Hepatocyte (in vitro differentiated cells): ENCODE results near the gene DTD1. TPM values are rescaled to one million over a fixed set of nuclear protein-coding genes. Genes with fewer than 3 reads are reported as not detected.

ENCODE experiments used
- DNase-seq: peaks from one replicate; pipeline ENCODE4 v3.0.0-alpha.2; 2016; ENCODE audit warnings: low spot score
- H2AFZ ChIP-seq: fragments of 200-600 bp; sonication (generic); 2 replicates; pipeline ENCODE4 v1.6.0; 2016; ENCODE audit warnings: antibody characterized with exemption, mild to moderate bottlenecking
- H3K27ac ChIP-seq: fragments of 200-600 bp; sonication (generic); 2 replicates; pipeline ENCODE4 v1.5.1; 2016; ENCODE audit warnings: mild to moderate bottlenecking
- H3K27me3 ChIP-seq: fragments of 200-600 bp; sonication (generic); 2 replicates; pipeline ENCODE4 v1.6.1; 2016
- H3K36me3 ChIP-seq: fragments of 200-600 bp; sonication (generic); replicated peaks from 2 replicates; pipeline ENCODE4 v1.5.1; 2016; ENCODE audit warnings: low read depth; ENCODE audit not compliant: insufficient read depth
- H3K4me1 ChIP-seq: fragments of 200-600 bp; sonication (generic); 2 replicates; pipeline ENCODE4 v1.5.1; 2016; ENCODE audit warnings: mild to moderate bottlenecking, moderate library complexity; ENCODE audit not compliant: insufficient read depth
- H3K4me2 ChIP-seq: fragments of 200-600 bp; sonication (generic); 2 replicates; pipeline ENCODE4 v1.6.0; 2016
- H3K4me3 ChIP-seq: fragments of 200-600 bp; sonication (generic); 2 replicates; pipeline ENCODE4 v1.5.1; 2016; ENCODE audit warnings: mild to moderate bottlenecking
- H3K79me2 ChIP-seq: fragments of 200-600 bp; sonication (generic); 2 replicates; pipeline ENCODE4 v1.6.0; 2017; ENCODE audit warnings: mild to moderate bottlenecking
- H3K9me2 ChIP-seq: fragments of 200-600 bp; sonication (generic); replicated peaks from 2 replicates; pipeline ENCODE4 v1.6.0; 2017; ENCODE audit warnings: mild to moderate bottlenecking; ENCODE audit not compliant: insufficient read depth
- H3K9me3 ChIP-seq: fragments of 200-600 bp; sonication (generic); 2 replicates; pipeline ENCODE4 v1.5.1; 2016; ENCODE audit warnings: low read depth, mild to moderate bottlenecking
- H4K20me1 ChIP-seq: fragments of 200-600 bp; sonication (generic); 2 replicates; pipeline ENCODE4 v1.6.0; 2016; ENCODE audit warnings: mild to moderate bottlenecking; ENCODE audit not compliant: insufficient read depth, poor library complexity, severe bottlenecking
- CTCF ChIP-seq: fragments of 200-600 bp; sonication (generic); IDR thresholded peaks from 2 replicates; pipeline ENCODE4 v1.5.1; 2016; ENCODE audit warnings: antibody characterized with exemption, mild to moderate bottlenecking; ENCODE audit not compliant: poor library complexity
- EZH2 ChIP-seq: fragments of 200-600 bp; sonication (generic); IDR thresholded peaks from 2 replicates; pipeline ENCODE4 v1.6.1; 2016; ENCODE audit warnings: antibody characterized with exemption, mild to moderate bottlenecking, borderline replicate concordance
- EZH2phosphoT487 ChIP-seq: fragments of 200-600 bp; sonication (generic); IDR thresholded peaks from one replicate; pipeline ENCODE4 v1.6.1; 2018; ENCODE audit warnings: antibody characterized with exemption, mild to moderate bottlenecking, low read depth, moderate library complexity; ENCODE audit not compliant: unreplicated experiment, severe bottlenecking
- WGBS: methylation state at CpG from one replicate; pipeline ENCODE4 v1.1.6; 2016; ENCODE audit warnings: low lambda C conversion rate; ENCODE audit errors: missing lambda C conversion rate; 5-methylcytosine and 5-hydroxymethylcytosine counted together
- polyA plus RNA-seq: library from polyadenylated mRNA; unstranded; fragments of >200 nt; fragmentation: Nextera tagmentation; extraction: Ambion mirVana; gene quantifications from 2 replicates; pipeline ENCODE4 v1.2.1, GENCODE V29; 2016
- total RNA-seq: library from RNA; depleted of rRNA; stranded (reverse); fragments of >200 nt; gene quantifications from 2 replicates; pipeline ENCODE4 v1.2.3, GENCODE V29; 2014

Gene DTD1
- total and polyA plus RNA-seq, 2 experiments from 2014 or later, result 30.1 to 40.1 TPM

DNA sequence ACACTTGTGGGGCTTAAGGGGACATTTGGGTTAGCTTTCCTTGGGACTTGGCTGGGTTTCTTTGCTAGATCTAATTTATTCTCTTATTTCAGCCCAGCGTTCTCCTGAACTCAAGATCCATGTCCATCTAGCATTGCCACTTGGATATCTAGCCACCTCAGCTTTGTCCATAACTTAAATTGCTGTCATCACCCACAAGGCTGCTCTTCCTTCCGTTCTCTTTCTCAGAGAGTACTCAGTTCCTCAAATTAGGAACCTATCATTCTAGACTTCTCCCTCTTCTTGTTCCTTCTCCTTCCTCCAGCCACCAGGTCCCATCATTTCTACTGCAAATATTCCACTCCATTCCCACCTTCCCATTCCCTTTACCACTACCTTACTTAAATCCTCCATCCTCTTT, 16.3 kb upstream of the DTD1 start:
- Histone ChIP-seq H3K27ac (no peak overlapping the region), H4K20me1 (no peaks in the 10 kb centered on the region), H2AFZ (no peak overlapping the region), H3K36me3 (no peaks in the 10 kb centered on the region), H3K4me2 (no peak overlapping the region), H3K4me1 (peaks cover under 1% of the 10 kb centered on the region), H3K9me3 (no peaks in the 10 kb centered on the region), H3K79me2 (peaks cover 33% of the 10 kb centered on the region), H3K4me3 (no peak overlapping the region), H3K9me2 (no peaks in the 10 kb centered on the region), H3K27me3 (no peaks in the 10 kb centered on the region)
- 93% methylated on average over 2 of the region's 2 CpGs for WGBS
- DNase-seq, result no peak
- TF ChIP-seq EZH2, result no peak
- no peak for TF ChIP-seq EZH2phosphoT487
- no peak for TF ChIP-seq CTCF

- Histone ChIP-seq H3K4me3 (no peak overlapping the region), H3K4me2 (no peak overlapping the region), H4K20me1 (no peaks in the 10 kb centered on the region), H2AFZ (no peak overlapping the region), H3K4me1 (no peaks in the 10 kb centered on the region), H3K27me3 (no peaks in the 10 kb centered on the region), H3K9me2 (no peaks in the 10 kb centered on the region), H3K36me3 (no peaks in the 10 kb centered on the region), H3K79me2 (no peaks in the 10 kb centered on the region), H3K9me3 (no peaks in the 10 kb centered on the region), H3K27ac (no peak overlapping the region)
- WGBS, result 76% methylated on average over 6 of the region's 6 CpGs
- DNase-seq, result no peak
- TF ChIP-seq EZH2phosphoT487 (no peak), CTCF (no peak), EZH2 (no peak)
These were observed 9.9 kb upstream of the DTD1 start for GRCh38 chr20:18577942-18578341.

GRCh38 chr20:18578581-18578980, 9.3 kb upstream of the DTD1 start:
- TF ChIP-seq EZH2, result no peak
- no peak for TF ChIP-seq EZH2phosphoT487
- TF ChIP-seq CTCF, result no peak
- H3K9me2 ChIP-seq, result no peaks in the 10 kb centered on the region

GRCh38 chr20:18580012-18580411, 7.8 kb upstream of the DTD1 start:
- Histone ChIP-seq H3K4me3 (no peak overlapping the region), H3K4me1 (no peaks in the 10 kb centered on the region), H3K27me3 (no peaks in the 10 kb centered on the region), H3K4me2 (no peak overlapping the region), H3K9me2 (no peaks in the 10 kb centered on the region), H3K27ac (no peak overlapping the region), H4K20me1 (no peaks in the 10 kb centered on the region), H3K9me3 (no peaks in the 10 kb centered on the region), H2AFZ (no peak overlapping the region), H3K36me3 (no peaks in the 10 kb centered on the region), H3K79me2 (no peaks in the 10 kb centered on the region)
- WGBS, result 91% methylated on average over 4 of the region's 4 CpGs
- TF ChIP-seq CTCF (no peak), EZH2 (no peak), EZH2phosphoT487 (no peak)
- DNase-seq, result no peak

More at GRCh38 chr20:18578581-18578980, 9.3 kb upstream of the DTD1 start:
- Histone ChIP-seq H3K27me3 (no peaks in the 10 kb centered on the region), H3K4me2 (no peak overlapping the region), H3K4me1 (no peaks in the 10 kb centered on the region), H3K27ac (no peak overlapping the region), H3K79me2 (no peaks in the 10 kb centered on the region), H4K20me1 (no peaks in the 10 kb centered on the region), H2AFZ (no peak overlapping the region), H3K9me3 (no peaks in the 10 kb centered on the region), H3K36me3 (no peaks in the 10 kb centered on the region), H3K4me3 (no peak overlapping the region)
- 81% methylated on average over 6 of the region's 6 CpGs for WGBS
- DNase-seq, result no peak
